ENCODE data around the gene GRAP. TPM values are rescaled to one million over a fixed set of nuclear protein-coding genes. Genes with fewer than 3 reads are reported as not detected.

The GRAP gene
- total and polyA plus RNA-seq, 2 experiments from 2014 or later, result 0.24 TPM; not detected in 1

DNA sequence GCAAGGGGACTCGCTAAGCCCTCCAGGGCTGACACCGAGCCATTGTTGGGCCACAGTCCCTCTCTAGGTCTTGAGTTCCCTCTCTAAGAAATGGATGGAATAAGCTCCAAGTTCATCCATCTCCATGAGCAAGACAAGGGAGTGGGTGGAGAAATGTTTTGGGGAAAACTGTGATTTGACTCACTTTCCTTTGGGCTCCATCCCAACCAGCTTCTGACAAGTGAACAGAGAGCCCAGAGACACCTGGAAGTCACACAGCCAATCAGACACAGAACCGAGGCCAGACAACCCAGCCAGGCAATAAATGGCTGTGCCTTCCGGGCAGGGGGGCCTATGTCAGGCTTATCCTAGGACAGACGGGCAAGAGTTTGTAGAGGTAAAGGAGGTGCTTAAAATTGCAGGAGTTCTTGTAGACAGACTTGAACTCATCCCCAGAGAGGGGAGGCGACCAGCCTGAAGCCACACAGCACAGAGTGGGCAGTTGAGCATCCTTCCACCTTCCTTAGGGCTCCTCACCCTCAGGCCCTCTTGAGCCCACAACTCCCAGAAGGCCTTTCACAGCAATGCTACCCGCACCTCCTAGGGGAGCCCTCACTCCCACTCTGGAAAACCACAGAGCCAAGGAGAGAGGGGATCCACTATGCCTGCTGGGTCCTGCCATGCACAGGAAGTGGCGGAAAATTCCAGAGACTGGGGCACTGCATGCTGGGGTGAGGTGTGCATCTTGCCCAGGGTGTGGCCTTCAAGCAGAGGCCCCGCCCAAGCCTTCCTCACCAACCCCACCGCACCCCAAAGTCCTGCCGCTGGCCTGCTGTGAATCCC lies 32.7 kb downstream of the GRAP start:
- H3K36me3 ChIP-seq (ENCODE audit: insufficient read depth), result no peaks in the 10 kb centered on the region
- no peak for ATAC-seq
- Mint-ChIP-seq H3K4me3 (no peak overlapping the region), H3K27me3 (ENCODE audit: insufficient read depth, low read depth, poor library complexity) (peaks cover 5% of the 10 kb centered on the region), H3K4me1 (peaks cover 13% of the 10 kb centered on the region), H3K9me3 (no peaks in the 10 kb centered on the region), H3K27ac (no peak overlapping the region), H3K36me3 (ENCODE audit: low read depth) (no peaks in the 10 kb centered on the region)
- H3K4me2 ChIP-seq, result no peak overlapping the region
- no peaks in the 10 kb centered on the region for H4K20me1 ChIP-seq (replicated peaks; ENCODE audit: insufficient read depth)
- TF ChIP-seq ZNF114 (CRISPR knock-in tag; IDR thresholded peaks at IDR 0.05), result no peak
- TF ChIP-seq EZH2 (IDR thresholded peaks at IDR 0.05; ENCODE audit: low read depth, unreplicated experiment), result no peak
- TF ChIP-seq CREB1 (CRISPR knock-in tag; IDR thresholded peaks at IDR 0.05; ENCODE audit: low read depth), result no peak
- no peak for TF ChIP-seq POLR2AphosphoS5 (IDR thresholded peaks at IDR 0.05; ENCODE audit: low read depth)
- no peak for TF ChIP-seq JUNB (IDR thresholded peaks at IDR 0.05; ENCODE audit: unreplicated experiment)
- TF ChIP-seq, protein P1, sequence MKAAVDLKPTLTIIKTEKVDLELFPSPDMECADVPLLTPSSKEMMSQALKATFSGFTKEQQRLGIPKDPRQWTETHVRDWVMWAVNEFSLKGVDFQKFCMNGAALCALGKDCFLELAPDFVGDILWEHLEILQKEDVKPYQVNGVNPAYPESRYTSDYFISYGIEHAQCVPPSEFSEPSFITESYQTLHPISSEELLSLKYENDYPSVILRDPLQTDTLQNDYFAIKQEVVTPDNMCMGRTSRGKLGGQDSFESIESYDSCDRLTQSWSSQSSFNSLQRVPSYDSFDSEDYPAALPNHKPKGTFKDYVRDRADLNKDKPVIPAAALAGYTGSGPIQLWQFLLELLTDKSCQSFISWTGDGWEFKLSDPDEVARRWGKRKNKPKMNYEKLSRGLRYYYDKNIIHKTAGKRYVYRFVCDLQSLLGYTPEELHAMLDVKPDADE (IDR thresholded peaks at IDR 0.05), result no peak
- no peak for TF ChIP-seq NANOG (IDR thresholded peaks at IDR 0.05; ENCODE audit: borderline replicate concordance)
- no peak for TF ChIP-seq ZNF331 (CRISPR knock-in tag; IDR thresholded peaks at IDR 0.05; ENCODE audit: low read depth)
- TF ChIP-seq EZH2phosphoT487 (IDR thresholded peaks at IDR 0.05; ENCODE audit: unreplicated experiment), result no peak
- TF ChIP-seq, protein P2, sequence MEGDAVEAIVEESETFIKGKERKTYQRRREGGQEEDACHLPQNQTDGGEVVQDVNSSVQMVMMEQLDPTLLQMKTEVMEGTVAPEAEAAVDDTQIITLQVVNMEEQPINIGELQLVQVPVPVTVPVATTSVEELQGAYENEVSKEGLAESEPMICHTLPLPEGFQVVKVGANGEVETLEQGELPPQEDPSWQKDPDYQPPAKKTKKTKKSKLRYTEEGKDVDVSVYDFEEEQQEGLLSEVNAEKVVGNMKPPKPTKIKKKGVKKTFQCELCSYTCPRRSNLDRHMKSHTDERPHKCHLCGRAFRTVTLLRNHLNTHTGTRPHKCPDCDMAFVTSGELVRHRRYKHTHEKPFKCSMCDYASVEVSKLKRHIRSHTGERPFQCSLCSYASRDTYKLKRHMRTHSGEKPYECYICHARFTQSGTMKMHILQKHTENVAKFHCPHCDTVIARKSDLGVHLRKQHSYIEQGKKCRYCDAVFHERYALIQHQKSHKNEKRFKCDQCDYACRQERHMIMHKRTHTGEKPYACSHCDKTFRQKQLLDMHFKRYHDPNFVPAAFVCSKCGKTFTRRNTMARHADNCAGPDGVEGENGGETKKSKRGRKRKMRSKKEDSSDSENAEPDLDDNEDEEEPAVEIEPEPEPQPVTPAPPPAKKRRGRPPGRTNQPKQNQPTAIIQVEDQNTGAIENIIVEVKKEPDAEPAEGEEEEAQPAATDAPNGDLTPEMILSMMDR (conservative IDR thresholded peaks at IDR 0.05; ENCODE audit: low read depth in 2 of 2), result no peak
- TF ChIP-seq STAT1 (IDR thresholded peaks at IDR 0.05; ENCODE audit: unreplicated experiment), result no peak
- TF ChIP-seq, protein P3, sequence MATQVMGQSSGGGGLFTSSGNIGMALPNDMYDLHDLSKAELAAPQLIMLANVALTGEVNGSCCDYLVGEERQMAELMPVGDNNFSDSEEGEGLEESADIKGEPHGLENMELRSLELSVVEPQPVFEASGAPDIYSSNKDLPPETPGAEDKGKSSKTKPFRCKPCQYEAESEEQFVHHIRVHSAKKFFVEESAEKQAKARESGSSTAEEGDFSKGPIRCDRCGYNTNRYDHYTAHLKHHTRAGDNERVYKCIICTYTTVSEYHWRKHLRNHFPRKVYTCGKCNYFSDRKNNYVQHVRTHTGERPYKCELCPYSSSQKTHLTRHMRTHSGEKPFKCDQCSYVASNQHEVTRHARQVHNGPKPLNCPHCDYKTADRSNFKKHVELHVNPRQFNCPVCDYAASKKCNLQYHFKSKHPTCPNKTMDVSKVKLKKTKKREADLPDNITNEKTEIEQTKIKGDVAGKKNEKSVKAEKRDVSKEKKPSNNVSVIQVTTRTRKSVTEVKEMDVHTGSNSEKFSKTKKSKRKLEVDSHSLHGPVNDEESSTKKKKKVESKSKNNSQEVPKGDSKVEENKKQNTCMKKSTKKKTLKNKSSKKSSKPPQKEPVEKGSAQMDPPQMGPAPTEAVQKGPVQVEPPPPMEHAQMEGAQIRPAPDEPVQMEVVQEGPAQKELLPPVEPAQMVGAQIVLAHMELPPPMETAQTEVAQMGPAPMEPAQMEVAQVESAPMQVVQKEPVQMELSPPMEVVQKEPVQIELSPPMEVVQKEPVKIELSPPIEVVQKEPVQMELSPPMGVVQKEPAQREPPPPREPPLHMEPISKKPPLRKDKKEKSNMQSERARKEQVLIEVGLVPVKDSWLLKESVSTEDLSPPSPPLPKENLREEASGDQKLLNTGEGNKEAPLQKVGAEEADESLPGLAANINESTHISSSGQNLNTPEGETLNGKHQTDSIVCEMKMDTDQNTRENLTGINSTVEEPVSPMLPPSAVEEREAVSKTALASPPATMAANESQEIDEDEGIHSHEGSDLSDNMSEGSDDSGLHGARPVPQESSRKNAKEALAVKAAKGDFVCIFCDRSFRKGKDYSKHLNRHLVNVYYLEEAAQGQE (IDR thresholded peaks at IDR 0.05; ENCODE audit: unreplicated experiment), result no peak
- H3K27ac ChIP-seq (ENCODE audit: low read depth), result no peak overlapping the region
- H3K79me2 ChIP-seq (replicated peaks; ENCODE audit: insufficient read depth), result no peaks in the 10 kb centered on the region
- H3F3A ChIP-seq (replicated peaks; ENCODE audit: low read depth), result no peaks in the 10 kb centered on the region
- H3K9me2 ChIP-seq (ENCODE audit: insufficient read depth), result no peaks in the 10 kb centered on the region
- no peaks in the 10 kb centered on the region for H3K4me1 ChIP-seq (ENCODE audit: insufficient read depth)
- no peak overlapping the region for H3K4me3 ChIP-seq
- no peak for DNase-seq (ENCODE audit: low spot score)
- H2AFZ ChIP-seq, result peak overlapping the region; percentile 43; the same call in 1 of the 2 replicates
- no peaks in the 10 kb centered on the region for H3K27me3 ChIP-seq (ENCODE audit: insufficient read depth)

Measured in GM23338 (cell line).